GM18870 (cell line): ENCODE data around the gene NDUFA13.

Source experiments
- ATAC-seq: cut with Tn5 transposase; IDR thresholded peaks from one replicate; pipeline ENCODE4 v1.9.1; 2021; ENCODE audit warnings: moderate library complexity; ENCODE audit not compliant: unreplicated experiment

NDUFA13 gene

DNA sequence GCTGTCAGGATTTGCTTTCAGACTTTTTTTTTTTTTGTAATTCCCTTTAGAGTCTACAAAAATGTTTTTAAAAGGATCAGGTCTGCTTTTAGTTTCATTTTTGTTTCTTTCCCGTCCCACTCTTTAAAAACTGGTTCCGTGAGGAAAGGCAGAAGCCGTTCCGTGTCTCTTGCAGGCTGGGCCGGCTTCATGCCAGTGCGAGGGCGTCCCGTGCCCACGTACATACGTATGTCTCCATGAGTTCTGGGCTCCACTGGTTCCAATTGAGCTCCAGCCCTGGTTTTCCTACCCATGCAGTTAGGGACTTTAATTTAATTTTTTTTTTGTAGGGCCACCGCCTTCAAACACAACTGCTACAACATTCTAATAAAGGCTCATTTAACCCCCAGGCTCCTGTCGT, 9.4 kb upstream of the NDUFA13 start:
- ATAC-seq, result no peak

DNA sequence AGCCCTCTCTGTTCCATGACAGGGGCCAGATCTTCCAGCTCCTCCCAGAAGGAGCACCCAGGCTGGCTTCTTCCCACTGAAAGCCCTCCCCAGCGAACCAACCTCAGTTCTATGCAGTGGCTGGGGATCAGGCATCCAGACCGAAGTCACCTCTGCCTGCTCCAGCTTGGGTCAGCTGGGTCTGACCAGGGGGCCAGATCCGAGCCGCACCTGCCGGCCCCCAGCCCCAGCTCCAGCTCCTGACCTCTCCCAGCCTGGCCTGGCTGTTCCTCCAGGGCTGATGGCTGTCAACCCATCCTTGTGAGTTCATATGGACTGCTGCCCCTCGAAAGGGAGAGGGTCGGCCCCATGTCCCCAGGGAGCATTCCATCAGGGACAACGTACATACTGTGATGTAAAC, 8.7 kb upstream of the NDUFA13 start:
- ATAC-seq, result no peak

DNA sequence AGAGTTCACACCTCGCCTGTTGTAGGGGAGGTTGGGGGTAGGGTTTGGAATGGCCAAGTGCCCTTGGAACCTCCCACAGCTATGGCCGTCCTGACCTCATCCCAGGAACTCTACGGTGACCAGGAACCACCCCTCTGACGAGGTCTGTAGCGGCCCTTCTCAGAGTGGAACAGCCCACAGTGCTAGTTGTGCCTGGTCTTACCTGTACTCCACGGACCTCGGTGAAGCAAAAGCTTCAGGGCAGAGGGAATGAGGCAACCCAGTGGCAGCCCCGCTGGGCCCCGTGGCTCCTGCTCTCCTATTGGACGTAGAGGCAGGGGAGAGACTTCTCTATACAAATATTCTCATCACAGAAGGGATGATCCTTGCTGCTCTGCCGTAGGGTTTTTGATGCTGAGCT, 7.8 kb upstream of the NDUFA13 start:
- ATAC-seq, result no peak

DNA sequence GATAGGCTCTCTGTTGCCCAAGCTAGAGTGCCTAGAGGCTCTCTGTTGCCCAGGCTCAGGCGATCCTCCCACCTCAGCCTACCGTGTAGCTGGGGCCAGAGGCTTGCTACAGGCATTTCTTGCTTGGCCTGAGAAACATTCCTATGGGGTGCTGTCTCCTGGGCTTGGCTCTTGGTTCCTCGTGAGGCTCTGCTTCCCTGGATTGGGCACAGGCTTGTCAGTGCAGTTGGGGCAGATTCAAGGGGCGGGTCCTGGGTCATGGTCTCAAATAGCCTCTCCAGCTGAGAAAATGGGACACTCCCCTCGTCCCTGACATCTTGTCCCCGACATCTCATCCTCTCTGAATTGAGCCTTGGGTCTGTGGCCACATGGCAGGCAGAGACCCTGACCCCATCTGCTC, 5.6 kb upstream of the NDUFA13 start:
- no peak for ATAC-seq

DNA sequence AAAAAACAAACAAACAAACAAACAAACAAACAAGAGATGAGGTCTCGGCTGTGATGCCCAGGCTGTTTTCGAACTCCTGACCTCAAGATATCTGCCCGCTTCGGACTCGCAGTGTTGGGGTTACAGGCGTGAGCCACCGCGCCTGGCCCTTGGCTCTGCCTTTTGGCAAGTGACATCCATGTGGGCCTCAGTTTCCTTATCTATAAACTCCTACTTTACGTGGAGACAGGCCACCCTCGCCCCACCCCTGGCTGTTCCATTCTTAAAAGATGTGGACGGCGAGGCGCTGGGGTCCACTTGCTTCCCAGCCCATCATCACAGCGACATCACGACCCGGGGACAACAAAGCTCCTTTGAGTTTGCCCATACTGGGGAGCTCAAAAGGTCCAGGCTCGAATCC, 2.3 kb upstream of the NDUFA13 start:
- no peak for ATAC-seq

DNA sequence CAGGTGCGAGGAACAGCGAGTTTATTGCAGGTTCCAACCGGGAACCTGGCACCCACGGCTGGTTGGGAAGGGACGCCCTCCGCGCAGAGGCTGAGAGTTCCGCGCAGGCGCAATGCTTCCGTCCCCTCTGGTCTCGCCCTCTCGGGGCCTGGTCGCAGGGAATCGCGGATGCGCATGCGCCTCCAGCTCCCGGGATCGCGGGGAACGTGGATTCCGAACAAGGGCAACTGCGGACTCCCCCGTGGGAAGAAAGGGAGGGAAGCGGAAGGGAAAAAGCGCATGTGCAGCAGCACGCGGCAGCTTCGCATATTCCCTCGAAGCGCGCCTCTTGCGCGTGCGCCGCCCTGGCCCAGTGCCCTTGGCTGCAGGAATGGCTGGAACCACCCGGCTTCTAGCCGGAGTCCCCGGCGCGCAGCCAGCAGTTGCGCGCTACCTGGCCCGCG, 1.8 kb upstream of the NDUFA13 start:
- ATAC-seq, result no peak

DNA sequence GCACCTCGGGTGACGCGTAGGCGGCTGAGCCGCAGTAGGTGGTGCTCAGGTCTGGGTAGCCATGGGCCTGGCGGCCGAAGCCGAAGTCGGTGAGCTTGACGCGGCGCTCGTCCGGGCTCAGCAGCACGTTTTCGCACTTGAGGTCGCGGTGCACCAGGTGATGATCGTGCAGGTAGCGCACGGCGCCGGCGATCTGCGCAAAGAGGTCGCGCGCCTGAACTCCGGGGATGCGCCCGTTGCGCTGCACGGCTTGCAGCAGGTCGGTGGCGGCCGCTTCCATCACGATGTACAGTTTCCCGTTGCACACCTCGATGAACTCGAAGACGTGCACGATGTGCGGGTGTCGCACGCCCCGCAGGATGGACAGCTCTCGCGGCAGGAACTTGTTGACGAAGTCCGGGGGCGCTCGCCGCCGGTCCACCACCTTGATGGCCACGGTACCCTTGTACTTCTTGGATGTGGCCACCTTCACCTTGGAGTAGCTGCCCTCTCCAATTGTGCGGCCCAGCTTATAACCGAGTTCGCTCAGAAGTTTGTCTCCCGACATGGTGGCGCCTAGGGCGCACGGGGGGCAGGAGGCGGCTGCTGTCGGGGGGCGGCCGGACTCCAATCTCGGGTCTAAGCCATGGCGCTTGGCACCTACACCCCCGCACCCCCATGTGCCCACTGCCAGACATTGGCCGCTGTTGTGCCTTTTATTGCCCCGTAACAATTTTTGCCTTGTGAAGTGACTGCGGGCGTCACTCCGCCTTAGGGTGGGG, 964 bp upstream of the NDUFA13 start, which contains the start of gene TSSK6:
TSS of gene TSSK6 (minus strand) at position 668 of the 761 bp plus-strand sequence. CDS start at position 547, 121 bp downstream.
- ATAC-seq, result no peak

DNA sequence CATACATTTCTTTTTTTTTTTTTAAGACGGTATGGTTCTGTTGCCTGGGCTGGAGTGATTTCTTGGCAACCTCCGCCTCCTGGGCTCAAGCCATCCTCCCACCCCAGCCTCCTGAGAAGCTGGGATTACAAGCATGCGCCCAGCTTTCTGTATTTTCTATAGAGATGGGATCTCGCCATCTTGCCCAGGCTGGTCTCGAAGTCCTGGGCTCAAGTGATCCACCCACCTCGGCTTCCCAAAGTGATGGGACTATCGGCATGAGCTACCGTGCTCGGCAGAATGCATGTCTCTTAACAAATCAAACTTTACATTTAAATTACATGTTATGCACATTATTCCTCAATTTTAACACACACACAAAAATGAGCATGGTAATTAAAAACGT, 1.2 kb downstream of the NDUFA13 start:
- ATAC-seq, result no peak

DNA sequence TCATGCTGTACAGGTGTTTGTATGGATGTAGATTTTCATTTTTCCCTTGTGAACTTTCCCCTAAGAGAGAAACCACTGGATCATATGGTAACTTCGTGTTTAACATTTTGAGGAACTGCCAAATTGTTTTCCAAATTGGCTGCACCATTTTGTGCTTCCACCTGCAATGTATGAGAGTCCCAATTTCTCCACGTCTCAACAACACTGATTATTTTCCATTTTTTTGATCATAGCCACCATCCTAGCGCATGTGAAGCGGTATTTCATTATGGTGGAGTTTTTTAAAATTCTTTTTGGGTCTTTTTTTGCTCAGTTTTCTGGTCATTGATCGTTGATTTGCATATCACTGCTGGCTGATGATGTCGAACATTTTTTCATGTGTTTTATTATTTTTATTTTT, 5.0 kb downstream of the NDUFA13 start:
- no peak for ATAC-seq

DNA sequence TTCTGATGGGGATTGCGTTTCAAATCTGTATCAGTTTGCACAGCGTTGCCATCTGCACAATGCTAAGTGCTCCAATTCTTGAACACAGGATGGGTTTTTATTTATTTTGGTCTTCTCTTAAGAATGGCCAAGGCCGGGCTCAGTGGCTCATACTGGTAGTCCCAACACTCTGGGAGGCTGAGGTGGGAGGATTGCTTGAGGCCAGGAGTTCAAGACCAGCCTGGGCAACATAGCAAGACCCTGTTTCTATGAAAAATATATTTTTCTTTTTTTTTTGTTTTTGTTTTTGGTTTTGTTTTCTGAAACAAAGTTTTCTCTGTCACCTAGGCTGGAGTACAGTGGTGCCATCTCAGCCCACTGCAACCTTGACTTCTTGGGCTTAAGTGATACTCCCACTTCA, 7.2 kb downstream of the NDUFA13 start:
- no peak for ATAC-seq

DNA sequence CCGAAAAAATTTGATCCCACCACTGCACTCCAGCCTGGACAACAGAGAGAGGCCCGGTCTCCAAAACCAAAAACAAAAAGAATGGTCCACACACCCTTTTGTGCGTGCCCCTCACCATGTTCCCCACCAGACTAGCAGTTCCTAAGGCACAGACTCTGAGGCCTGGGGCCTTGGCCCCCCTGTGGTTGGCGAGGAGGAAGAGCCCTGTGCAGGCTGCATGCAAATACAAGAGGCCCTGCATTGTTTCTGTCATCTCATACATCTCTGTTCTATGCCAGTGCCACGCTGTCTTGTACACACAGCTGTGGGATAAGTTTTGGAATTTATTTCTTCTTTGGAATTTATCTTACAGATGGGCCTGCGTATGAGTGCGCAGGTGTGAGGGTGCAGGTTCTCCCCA, 8.0 kb downstream of the NDUFA13 start:
- ATAC-seq, result no peak

DNA sequence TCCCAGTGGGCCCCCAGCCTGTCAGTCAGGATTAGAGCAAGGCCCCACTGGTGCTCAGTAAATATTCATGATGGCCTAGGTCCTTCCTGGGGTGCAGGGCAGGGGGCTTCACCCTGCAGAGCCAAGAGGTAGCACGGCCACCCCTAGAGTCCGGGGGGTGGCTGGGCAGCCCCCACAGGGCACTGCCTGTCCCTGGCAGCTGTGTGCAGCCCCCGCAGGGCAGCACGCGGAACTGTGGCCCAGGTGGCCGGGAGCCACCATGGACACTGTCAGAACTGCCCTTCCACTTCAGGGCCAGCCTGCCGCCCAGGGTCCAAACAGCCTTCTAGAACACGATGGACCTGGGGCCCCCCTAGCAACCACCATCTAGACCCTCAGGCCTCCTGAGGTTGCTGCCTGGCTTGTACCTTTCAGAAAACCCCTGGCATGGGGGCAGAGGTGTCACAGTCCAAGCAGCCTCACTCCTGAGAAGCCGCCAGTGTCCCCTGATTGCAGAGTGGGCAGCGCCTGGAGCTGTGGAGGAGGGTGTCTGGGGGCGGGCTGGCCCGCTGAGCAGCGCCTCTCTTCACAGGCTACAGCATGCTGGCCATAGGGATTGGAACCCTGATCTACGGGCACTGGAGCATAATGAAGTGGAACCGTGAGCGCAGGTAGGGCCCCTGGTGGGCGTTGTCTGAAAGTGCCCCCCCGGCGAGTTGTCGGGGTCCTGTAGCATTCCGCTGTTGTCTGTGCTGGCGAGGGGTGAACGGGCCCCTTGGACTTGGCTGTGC, 9.8 kb downstream of the NDUFA13 start:
- no peak for ATAC-seq

DNA sequence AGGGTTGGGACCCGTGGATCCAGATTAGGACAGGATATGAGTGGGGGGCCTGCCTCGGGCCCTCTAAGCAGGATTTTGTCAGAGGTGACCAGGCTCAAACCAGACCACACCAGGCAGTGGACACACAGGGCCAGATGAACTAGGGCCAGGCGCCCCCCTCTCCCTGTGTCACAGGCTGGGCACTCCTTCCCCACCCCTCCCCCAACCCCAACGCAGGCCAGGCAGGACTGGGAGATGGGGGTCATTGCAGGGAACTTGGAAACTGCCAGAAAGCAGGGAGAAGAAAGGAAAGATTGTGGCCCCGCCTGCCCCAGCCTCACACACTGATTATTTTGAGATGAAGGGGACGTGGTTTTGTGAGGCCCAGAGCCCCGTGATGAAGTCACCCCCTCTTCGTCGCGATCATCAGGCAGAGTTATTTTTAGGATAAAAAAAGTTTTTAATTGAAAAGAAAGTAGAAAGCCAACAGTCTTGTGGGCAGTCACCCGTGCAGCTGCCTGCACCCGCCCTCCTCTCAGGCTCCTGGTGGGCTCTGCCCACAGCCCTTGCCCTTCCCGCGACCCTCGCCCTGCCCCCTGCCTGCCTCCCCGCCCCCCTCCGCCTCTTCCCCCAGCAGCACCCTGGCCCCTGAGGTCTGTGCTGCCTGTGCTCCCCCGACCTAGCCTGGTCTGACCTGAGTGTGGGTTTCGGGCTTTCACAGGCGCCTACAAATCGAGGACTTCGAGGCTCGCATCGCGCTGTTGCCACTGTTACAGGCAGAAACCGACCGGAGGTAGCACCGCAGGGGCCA, 10.8 kb downstream of the NDUFA13 start:
- ATAC-seq, result no peak

DNA sequence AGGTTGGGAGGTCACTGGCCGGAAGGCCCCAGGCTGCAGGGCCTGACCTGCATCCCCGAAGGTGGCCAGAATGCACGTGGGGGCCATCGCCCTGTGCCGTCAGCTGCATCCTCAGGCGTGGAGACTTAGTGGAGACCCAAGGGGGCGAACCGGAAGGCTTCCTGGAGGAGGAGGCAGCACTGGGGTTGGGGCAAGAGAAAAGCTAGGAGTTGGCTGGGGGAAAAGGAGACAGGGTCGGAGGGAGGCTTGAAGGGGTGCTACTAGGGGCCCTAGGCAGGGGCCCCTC, 11.3 kb downstream of the NDUFA13 start:
- no peak for ATAC-seq

DNA sequence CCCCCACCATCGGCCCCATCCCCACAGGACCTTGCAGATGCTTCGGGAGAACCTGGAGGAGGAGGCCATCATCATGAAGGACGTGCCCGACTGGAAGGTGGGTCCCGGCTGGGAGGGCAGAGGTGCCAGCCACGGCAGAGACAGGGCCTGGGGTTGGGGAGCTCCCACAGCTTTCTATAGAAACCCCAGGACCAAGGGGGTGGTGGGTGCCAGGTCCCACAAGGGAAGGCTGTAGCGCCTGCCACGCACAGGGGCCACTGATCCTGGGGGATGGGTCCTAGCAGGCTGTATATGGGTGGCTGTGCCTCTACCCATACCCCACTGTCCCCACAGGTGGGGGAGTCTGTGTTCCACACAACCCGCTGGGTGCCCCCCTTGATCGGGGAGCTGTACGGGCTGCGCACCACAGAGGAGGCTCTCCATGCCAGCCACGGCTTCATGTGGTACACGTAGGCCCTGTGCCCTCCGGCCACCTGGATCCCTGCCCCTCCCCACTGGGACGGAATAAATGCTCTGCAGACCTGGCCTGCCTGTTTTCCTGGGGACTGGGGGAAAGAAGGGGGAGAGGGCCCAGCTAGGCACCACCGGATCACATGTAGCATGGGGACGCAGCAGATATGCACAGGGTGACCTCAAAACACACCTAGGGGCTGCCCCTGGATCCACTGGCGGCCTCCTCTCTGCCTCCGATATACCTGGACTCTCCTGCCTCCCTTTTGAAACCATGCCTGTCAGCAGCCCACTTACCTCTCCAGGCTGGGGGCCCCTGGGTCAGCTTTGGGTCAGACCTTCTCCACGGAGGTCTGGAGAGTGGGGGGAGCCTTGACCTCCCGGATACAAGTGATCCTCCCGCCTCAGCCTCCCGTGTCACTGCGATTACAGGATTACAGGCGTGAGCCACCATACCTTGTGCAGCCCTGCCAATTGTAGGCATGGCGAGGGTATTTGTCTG, 11.9 kb downstream of the NDUFA13 start:
- no peak for ATAC-seq

DNA sequence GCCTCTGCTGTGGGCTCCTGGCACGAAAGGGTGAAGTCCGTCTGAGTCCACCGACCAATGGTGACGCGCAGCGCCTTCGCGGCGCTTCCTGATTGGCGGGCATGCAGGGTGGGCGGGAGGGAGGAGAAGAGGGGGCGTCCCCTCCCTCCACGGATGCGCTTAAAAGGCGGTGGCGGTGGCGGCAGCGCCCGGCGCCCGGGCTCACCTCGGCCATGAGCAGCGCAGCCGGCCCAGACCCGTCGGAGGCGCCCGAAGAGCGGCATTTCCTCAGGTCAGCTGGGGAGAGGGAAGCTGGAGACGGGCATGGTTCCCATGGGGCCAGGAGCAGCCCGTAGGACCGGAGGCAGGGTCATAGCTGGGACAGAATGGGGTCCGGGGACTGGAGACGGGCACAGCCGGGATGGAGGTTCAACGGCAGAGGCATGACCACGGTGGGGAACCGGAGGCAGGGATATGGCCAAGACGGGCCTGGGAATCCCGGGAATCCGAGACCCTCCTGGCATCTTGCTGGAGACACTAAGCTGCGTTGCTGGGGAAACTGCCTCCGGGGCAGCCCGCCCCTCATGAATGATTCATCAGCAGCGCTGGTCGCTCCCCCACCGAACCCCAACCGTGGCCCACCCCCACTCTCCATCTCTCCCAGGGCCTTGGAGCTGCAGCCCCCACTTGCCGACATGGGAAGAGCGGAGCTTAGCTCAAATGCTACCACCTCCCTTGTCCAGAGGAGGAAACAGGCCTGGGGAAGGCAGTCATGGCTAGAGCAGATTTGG, 12.9 kb downstream of the NDUFA13 start, which contains the start of gene YJEFN3:
TSS of gene YJEFN3 (plus strand) at position 191 of the 770 bp plus-strand sequence. CDS start at position 213, 22 bp downstream.
- no peak for ATAC-seq

DNA sequence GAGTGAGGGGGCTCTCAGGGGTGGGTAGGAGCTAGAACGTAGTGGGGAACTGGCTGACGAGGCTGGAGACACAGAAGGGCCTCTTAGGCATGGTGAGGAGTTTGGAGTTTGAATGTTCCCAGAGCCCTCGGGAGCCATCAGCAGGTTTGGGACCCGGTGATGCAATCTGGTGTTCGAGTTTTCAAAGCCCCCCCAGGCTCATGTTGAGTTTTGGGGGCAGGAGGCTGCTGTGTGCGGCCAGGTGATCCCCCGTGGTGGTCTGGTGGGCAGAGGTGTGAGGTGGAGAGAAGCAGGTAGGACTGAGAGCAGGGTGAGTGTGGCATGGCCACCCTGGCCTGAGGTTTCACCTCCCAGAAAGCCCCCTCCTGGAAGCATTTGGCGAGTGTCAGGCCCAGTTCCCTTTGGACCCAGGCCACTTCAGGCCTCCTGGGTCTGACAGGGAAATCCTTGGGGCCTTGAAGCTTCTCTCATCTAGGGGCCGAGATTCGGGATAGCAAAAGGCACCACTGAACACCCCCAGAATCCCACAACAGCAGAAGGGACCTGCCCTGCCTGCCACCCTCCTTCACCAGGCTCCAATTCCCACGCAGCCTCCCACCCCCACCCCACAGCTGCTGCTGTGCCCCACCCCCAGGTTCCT, 13.9 kb downstream of the NDUFA13 start:
- no peak for ATAC-seq

DNA sequence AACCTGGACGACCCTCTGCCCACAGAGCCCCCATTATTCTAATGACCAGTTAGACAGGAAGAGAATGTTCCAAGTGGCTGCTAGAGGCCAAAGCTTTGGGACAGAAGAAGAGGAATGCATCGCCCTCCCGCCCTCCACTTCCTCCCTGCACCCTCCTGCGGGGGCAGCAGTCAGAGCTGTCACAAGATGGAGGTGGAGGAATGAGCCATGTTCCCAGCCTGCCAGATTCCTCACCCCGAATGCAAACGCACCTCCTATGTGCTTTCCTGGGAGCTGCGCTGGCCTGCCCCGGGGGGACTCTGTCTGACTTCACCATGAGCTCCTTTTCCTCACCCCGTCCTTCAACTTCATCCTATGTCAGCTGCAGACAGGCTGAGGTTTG, 14.4 kb downstream of the NDUFA13 start:
- no peak for ATAC-seq

DNA sequence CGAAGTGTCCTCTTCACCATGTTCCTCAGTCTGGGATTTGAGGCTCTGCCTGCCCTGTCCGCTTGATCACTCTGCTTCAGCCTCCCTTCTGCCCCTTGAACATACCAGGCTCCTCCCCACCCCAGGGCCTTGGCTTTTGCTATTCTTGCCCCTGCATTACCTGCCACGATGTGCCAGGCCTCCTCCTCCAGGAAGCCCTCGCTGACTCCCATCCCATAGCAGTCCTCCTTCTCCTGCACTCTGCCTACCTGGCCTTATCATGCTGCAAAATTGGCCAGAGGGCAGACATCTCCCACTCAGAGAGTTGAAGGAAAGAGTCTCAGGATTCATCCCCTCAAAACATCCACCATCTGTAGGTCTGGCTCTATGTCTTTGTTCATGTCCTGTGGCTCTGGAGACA, 14.9 kb downstream of the NDUFA13 start:
- ATAC-seq, result no peak
